ENCODE measurements around the gene SHISA4.
"Not testable (repeated sequence)": the region's sequence is repeated elsewhere in the genome, so short reads cannot be mapped to it uniquely, and the experiment has no call there.

The SHISA4 gene

DNA sequence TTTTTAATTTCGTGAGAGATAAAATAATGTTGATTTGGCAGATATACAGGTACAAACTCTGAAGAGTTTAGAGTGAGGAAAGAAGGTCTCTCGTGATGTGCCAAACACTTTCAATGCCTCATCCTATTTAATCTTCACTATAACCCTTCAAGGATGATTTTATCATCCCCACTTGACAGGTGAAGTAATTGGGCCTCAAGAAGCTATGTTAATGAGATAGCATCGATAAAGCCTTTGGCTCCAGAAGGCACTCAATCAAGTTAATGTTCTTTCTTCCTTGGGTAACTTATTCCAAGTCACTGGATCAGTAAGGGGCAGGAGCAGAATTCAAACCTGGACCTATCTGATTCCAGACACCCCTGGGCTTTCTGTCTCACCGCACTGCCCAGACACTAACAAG lies 50.5 kb downstream of the SHISA4 start:
- DNase-seq, result no peak
- Histone ChIP-seq H2AFZ (ENCODE audit: low read length) (no peak overlapping the region), H3K36me3 (replicated peaks; ENCODE audit: insufficient read depth, low read length) (no peaks in the 10 kb centered on the region)

DNA sequence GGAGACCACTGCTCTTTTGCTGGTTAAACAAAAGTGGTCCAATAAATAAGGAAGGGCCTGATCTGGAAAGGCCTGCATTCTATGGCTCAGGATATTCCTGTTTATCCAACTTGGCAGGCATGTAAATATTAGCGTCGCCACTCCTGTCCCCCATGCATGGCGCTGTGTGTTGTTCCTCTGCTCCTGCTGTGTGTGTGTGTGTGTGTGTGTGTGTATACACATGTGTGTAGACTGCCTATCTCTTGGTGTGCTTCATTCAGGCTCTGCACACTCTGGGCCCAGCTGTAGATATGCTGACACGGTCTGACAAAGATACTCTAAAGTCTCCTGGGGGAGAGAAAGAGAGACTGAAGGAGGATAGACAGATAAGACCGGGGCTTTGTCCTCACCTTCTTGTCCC lies 50.9 kb downstream of the SHISA4 start:
- Histone ChIP-seq H4K20me1 (ENCODE audit: insufficient read depth, low read length) (no peaks in the 10 kb centered on the region), H3K9ac (ENCODE audit: low read length) (no peak overlapping the region), H3K36me3 (replicated peaks; ENCODE audit: insufficient read depth, low read length) (no peaks in the 10 kb centered on the region), H3K9me3 (replicated peaks; ENCODE audit: insufficient read depth, low read length) (no peaks in the 10 kb centered on the region), H3K4me3 (ENCODE audit: low read length) (no peak overlapping the region), H3K79me2 (ENCODE audit: low read length) (no peaks in the 10 kb centered on the region), H3K27ac (ENCODE audit: low read length) (no peak overlapping the region), H3K4me1 (ENCODE audit: low read length) (no peaks in the 10 kb centered on the region), H3K27me3 (replicated peaks; ENCODE audit: insufficient read depth, low read length) (no peaks in the 10 kb centered on the region), H2AFZ (ENCODE audit: low read length) (no peak overlapping the region), H3K9me2 (replicated peaks; ENCODE audit: insufficient read depth, low read length) (no peaks in the 10 kb centered on the region), H3K4me2 (ENCODE audit: low read depth, low read length) (no peak overlapping the region), H3F3A (ENCODE audit: insufficient read depth, low read length) (no peaks in the 10 kb centered on the region)
- DNase-seq, result no peak
- TF ChIP-seq EZH2 (optimal IDR thresholded peaks at IDR 0.05; ENCODE audit: low read depth, low read length), result no peak
- TF ChIP-seq CTCF (IDR thresholded peaks at IDR 0.05; ENCODE audit: low read length), result no peak
- no peak for TF ChIP-seq EZH2phosphoT487 (IDR thresholded peaks at IDR 0.05; ENCODE audit: low read length)

More for the DNA sequence above, 50.5 kb downstream of the SHISA4 start:
- Histone ChIP-seq H3K27ac (ENCODE audit: low read length) (no peak overlapping the region), H3K9me2 (replicated peaks; ENCODE audit: insufficient read depth, low read length) (no peaks in the 10 kb centered on the region), H3K9ac (ENCODE audit: low read length) (no peak overlapping the region), H3K4me3 (ENCODE audit: low read length) (no peak overlapping the region), H3K79me2 (ENCODE audit: low read length) (no peaks in the 10 kb centered on the region), H3K4me1 (ENCODE audit: low read length) (no peaks in the 10 kb centered on the region), H4K20me1 (ENCODE audit: insufficient read depth, low read length) (no peaks in the 10 kb centered on the region), H3F3A (ENCODE audit: insufficient read depth, low read length) (no peaks in the 10 kb centered on the region), H3K4me2 (ENCODE audit: low read depth, low read length) (no peak overlapping the region), H3K27me3 (replicated peaks; ENCODE audit: insufficient read depth, low read length) (no peaks in the 10 kb centered on the region), H3K9me3 (replicated peaks; ENCODE audit: insufficient read depth, low read length) (no peaks in the 10 kb centered on the region)
- TF ChIP-seq EZH2 (optimal IDR thresholded peaks at IDR 0.05; ENCODE audit: low read depth, low read length) (no peak), CTCF (IDR thresholded peaks at IDR 0.05; ENCODE audit: low read length) (no peak), EZH2phosphoT487 (IDR thresholded peaks at IDR 0.05; ENCODE audit: low read length) (no peak)

- not testable (repeated sequence) for H3K4me3 ChIP-seq (ENCODE audit: low read length)
Measured at GRCh38 chr1:201940316-201940715, 51.6 kb downstream of the SHISA4 start.

GRCh38 chr1:201941420-201942128 lies 52.9 kb downstream of the SHISA4 start:
- no peaks in the 10 kb centered on the region for H3K9me3 ChIP-seq (replicated peaks; ENCODE audit: insufficient read depth, low read length)
- no peaks in the 10 kb centered on the region for H3K36me3 ChIP-seq (replicated peaks; ENCODE audit: insufficient read depth, low read length)
- H3K4me1 ChIP-seq (ENCODE audit: low read length), result no peaks in the 10 kb centered on the region
- H4K20me1 ChIP-seq (ENCODE audit: insufficient read depth, low read length), result no peaks in the 10 kb centered on the region
- no peaks in the 10 kb centered on the region for H3F3A ChIP-seq (ENCODE audit: insufficient read depth, low read length)
- no peak overlapping the region for H3K27ac ChIP-seq (ENCODE audit: low read length)
- H3K4me3 ChIP-seq (ENCODE audit: low read length), result no peak overlapping the region
- no peaks in the 10 kb centered on the region for H3K9me2 ChIP-seq (replicated peaks; ENCODE audit: insufficient read depth, low read length)
- H3K27me3 ChIP-seq (replicated peaks; ENCODE audit: insufficient read depth, low read length), result peaks cover 19% of the 10 kb centered on the region
- no peak overlapping the region for H3K4me2 ChIP-seq (ENCODE audit: low read depth, low read length)
- H3K79me2 ChIP-seq (ENCODE audit: low read length), result no peaks in the 10 kb centered on the region
- DNase-seq, result no peak
- no peak overlapping the region for H2AFZ ChIP-seq (ENCODE audit: low read length)
- H3K9ac ChIP-seq (ENCODE audit: low read length), result no peak overlapping the region
- TF ChIP-seq EZH2 (optimal IDR thresholded peaks at IDR 0.05; ENCODE audit: low read depth, low read length), result no peak

More at GRCh38 chr1:201940316-201940715, 51.6 kb downstream of the SHISA4 start:
- H3K9me2 ChIP-seq (replicated peaks; ENCODE audit: insufficient read depth, low read length); H3K4me2 ChIP-seq (ENCODE audit: low read depth, low read length); H3F3A ChIP-seq (ENCODE audit: insufficient read depth, low read length); H3K9ac ChIP-seq (ENCODE audit: low read length); H4K20me1 ChIP-seq (ENCODE audit: insufficient read depth, low read length); H2AFZ ChIP-seq (ENCODE audit: low read length); H3K9me3 ChIP-seq (replicated peaks; ENCODE audit: insufficient read depth, low read length); H3K79me2 ChIP-seq (ENCODE audit: low read length); DNase-seq; H3K36me3 ChIP-seq (replicated peaks; ENCODE audit: insufficient read depth, low read length); H3K27ac ChIP-seq (ENCODE audit: low read length); H3K27me3 ChIP-seq (replicated peaks; ENCODE audit: insufficient read depth, low read length); H3K4me1 ChIP-seq (ENCODE audit: low read length): not testable (repeated sequence)

Measured in MM.1S (cell line).